Activated CD8-positive, alpha-beta T cell treated with anti-CD3 and anti-CD28 coated beads, Interleukin-2, amount 10 ng/mL, durations not matched to agents 7 days and 5 days (primary cell): ENCODE results near the gene TMPRSS13. TPM values are rescaled to one million over a fixed set of nuclear protein-coding genes. Genes with fewer than 3 reads are reported as not detected.

ENCODE experiments used
- ATAC-seq: fragments of 150-1000 bp; cut with Tn5 transposase; one replicate; pipeline ENCODE4 v1.10.0; 2021; ENCODE audit warnings: moderate library complexity
- CTCF ChIA-PET: fragments of 350-600 bp; sonication (Branson Sonifier 250); formaldehyde crosslinking; loops from one replicate; lab custom pipeline; 2021; ENCODE audit warnings: antibody characterized with exemption; lab: Charles Lee
- POLR2A ChIA-PET: fragments of 350-600 bp; sonication (Branson Sonifier 250); formaldehyde crosslinking; loops from one replicate; lab custom pipeline; 2021; ENCODE audit warnings: antibody characterized with exemption; lab: Charles Lee
- DNase-seq: peaks from one replicate; pipeline ENCODE4 v3.0.0-alpha.2; 2020
- H3K27ac Mint-ChIP-seq: one replicate; pipeline ENCODE4 v1.8.0; 2021; ENCODE audit warnings: mild to moderate bottlenecking, mixed read lengths
- H3K27me3 Mint-ChIP-seq: one replicate; pipeline ENCODE4 v1.8.0; 2021; ENCODE audit warnings: low read depth, mixed read lengths
- H3K36me3 Mint-ChIP-seq: one replicate; pipeline ENCODE4 v1.8.0; 2021; ENCODE audit warnings: low read depth, mixed read lengths
- H3K4me1 Mint-ChIP-seq: one replicate; pipeline ENCODE4 v1.8.0; 2021; ENCODE audit warnings: low read depth, mixed read lengths
- H3K4me3 Mint-ChIP-seq: one replicate; pipeline ENCODE4 v1.8.0; 2021; ENCODE audit warnings: mild to moderate bottlenecking, mixed read lengths
- H3K9me3 Mint-ChIP-seq: one replicate; pipeline ENCODE4 v1.8.0; 2022; ENCODE audit warnings: mixed read lengths; ENCODE audit not compliant: insufficient read depth
- total RNA-seq, 2 experiments: library from RNA; stranded (reverse); gene quantifications; one replicate each; pipeline ENCODE4 v1.2.3, GENCODE V29; 2021

The TMPRSS13 gene
- total RNA-seq, 2 experiments from 2014 or later, result 1.8 to 2.5 TPM

DNA sequence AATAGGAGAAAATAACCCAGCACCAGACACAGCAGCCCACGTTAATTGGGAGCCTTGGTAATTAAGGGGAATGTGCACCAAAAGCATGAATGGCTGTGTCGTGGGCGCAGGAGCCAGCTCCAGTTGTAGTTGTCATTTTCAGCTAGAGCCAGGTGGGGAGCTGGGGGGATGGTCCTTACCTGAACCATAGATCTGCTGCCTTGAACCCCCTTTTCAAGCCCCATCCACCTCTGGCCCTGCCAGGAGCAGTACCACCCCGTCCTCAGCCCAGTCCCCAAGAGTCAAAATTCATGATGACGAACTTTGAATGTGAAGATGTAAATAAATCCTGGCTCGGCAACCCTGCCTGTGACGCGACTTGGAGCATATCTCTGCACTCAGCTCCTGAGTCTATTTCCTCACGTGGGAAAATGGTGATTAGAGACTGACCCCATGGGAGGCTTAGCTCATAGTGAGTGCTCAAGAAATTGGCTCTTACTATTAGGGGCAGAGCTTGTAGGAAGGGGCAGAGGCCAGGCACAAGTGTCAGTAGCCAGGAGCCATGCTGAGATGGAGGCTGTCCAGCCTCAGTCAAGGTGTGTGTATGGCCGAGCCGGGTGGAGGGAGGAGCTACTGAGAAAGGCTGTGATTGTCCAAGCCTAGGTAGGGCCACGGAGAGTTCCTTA, 52.0 kb downstream of the TMPRSS13 start:
- ATAC-seq (no peak), DNase-seq (no peak)
- no peak overlapping the region for H3K27ac Mint-ChIP-seq
- peaks cover 46% of the 10 kb centered on the region for H3K4me1 Mint-ChIP-seq
- peaks cover 59% of the 10 kb centered on the region for H3K27me3 Mint-ChIP-seq
- POLR2A ChIA-PET, result no interaction called here
- H3K4me3 Mint-ChIP-seq, result peak overlapping the region; percentile 52
- H3K36me3 Mint-ChIP-seq, result peaks cover 3% of the 10 kb centered on the region
- H3K9me3 Mint-ChIP-seq, result no peaks in the 10 kb centered on the region
- CTCF ChIA-PET, result interaction anchor here (0.6 to 2.8 kb wide), 5 partner anchors 12 to 176 kb away, joined by 3 to 10 read pairs (median 3); no protein-coding TSS in a partner anchor

DNA sequence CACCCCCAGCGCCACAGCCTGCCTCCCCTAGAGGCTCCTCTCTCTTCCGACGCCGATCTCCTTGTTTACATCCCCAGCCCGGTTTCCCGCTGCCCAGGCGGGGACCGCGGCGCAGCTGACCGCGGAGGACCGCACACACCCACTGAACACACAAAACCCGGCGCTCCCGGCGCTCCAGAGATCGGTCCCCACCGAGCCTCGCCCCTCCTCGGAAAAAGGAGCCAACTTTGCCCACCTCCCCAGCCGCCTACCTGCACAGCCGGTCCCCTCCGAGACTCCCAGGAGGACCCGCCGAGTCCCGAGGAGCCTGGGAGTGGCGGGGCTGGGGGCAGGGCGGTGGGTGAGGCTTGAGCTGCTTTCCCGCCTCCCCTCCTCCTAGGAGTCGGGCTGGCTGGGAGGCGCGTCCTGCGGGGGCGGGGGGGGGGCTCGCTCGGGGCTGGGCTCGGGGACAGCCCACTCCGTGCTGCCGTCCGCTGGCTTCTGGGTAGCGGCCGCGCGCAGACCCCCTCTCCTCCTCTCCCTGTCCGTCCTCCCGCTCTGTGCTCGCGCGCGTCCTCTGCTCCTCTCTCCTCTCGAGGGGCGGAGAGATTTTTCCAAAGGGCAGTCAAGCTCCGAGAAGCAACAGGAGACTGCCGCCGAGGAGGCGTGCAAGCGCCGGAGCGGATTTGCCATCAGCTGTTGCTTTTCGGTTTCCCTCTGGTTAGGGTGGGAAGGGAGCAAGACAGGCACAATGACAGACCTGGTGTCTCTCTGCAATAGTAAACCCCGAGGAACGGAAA, 52.7 kb downstream of the TMPRSS13 start, which contains the start of gene FXYD6:
Gene FXYD6 (minus strand): TSS at position 318 of the 779 bp plus-strand sequence. CDS start 33,882 bp downstream, outside the sequence.
- CTCF ChIA-PET, result interaction anchor here (0.9 to 2.8 kb wide), 4 partner anchors 55 to 177 kb away, joined by 3 to 10 read pairs (median 6); no protein-coding TSS in a partner anchor
- Mint-ChIP-seq H3K27ac (peak within 1 kb of the TSS; percentile 28), H3K4me1 (peaks cover 50% of the 10 kb centered on the region), H3K27me3 (peaks cover 62% of the 10 kb centered on the region), H3K9me3 (no peaks in the 10 kb centered on the region), H3K36me3 (peaks cover 3% of the 10 kb centered on the region), H3K4me3 (peak within 1 kb of the TSS; percentile 75)
- POLR2A ChIA-PET, result no interaction called here
- ATAC-seq (peak; percentile 24), DNase-seq (no peak)

GRCh38 chr11:117876059-117876340, 53.2 kb downstream of the TMPRSS13 start:
- ChIA-PET POLR2A (interaction anchor here (0.9 kb wide), 1 partner anchor 53 kb away, joined by 3 read pairs; no protein-coding TSS in a partner anchor), CTCF (interaction anchor here (0.9 to 1.0 kb wide), 2 partner anchors 70 to 178 kb away, joined by 3 read pairs; no protein-coding TSS in a partner anchor)
- peak overlapping the region; percentile 28 for H3K27ac Mint-ChIP-seq
- peak overlapping the region; percentile 75 for H3K4me3 Mint-ChIP-seq
- peaks cover 57% of the 10 kb centered on the region for H3K27me3 Mint-ChIP-seq
- peaks cover 50% of the 10 kb centered on the region for H3K4me1 Mint-ChIP-seq
- DNase-seq, result no peak
- peaks cover 3% of the 10 kb centered on the region for H3K36me3 Mint-ChIP-seq
- no peaks in the 10 kb centered on the region for H3K9me3 Mint-ChIP-seq
- no peak for ATAC-seq

DNA sequence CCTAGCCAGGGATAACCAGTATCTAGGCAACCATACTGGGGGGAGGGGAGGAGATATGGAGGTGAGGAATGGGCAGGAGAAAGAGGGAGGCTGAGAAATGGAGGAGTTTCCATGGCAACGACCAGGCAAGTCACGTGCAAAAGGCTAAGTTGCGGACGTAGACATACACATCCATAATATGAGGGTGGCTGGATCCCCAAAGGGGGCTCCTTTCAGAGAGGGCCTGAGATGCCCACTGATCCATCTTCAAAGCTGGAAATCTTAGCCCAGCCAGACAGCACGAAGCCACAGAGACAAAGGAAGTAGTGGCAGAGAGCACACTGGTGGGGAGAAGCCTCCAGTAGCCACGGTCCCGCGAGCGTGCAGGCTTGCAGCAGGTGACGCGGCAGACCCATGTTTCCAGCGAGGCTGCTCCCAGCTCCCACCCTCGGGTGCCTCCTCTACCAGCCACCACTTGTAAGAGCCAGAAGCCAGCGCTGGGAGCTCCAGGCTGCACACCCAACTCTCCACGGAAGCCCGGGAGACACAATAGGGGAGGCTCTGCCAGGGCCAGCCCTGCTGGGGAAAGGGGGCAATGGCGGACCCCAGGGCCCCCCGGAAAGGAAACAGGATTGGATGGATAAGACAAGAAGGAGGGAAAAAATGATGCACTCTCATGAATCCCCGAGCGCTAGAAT, 53.7 kb downstream of the TMPRSS13 start:
- DNase-seq (peak; percentile 48), ATAC-seq (peak; percentile 68)
- Mint-ChIP-seq H3K27ac (peak overlapping the region; percentile 0), H3K27me3 (peaks cover 54% of the 10 kb centered on the region), H3K4me1 (peaks cover 50% of the 10 kb centered on the region), H3K9me3 (no peaks in the 10 kb centered on the region), H3K36me3 (peaks cover 3% of the 10 kb centered on the region), H3K4me3 (peak overlapping the region; percentile 75)
- ChIA-PET CTCF (interaction anchor here (0.9 to 1.0 kb wide), 2 partner anchors 71 to 178 kb away, joined by 3 read pairs; no protein-coding TSS in a partner anchor), POLR2A (interaction anchor here (0.9 kb wide), 1 partner anchor 53 kb away, joined by 3 read pairs; no protein-coding TSS in a partner anchor)

DNA sequence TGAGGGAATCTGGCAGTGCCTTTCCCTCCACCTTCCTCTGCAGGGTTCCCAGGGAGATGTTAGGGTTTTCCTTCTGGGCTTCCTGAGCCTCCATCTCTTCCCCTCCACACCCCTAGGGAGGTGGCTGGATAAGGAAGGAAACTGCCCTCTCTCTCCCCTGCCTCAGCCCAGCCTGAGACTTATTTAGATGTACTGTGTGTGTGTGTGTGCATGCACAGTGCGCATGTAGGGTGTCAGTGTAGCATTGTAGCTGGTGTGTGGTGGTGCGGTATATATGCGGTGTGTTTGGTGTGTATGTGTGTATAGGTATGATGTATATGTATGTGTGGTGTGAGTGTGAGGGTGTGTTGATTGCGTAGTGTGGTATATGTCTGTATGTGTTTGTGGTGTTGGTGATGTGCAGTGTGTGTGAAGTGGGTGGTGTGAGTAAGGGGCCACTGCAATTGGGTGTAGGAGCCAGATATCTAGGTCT, 54.3 kb downstream of the TMPRSS13 start:
- Mint-ChIP-seq H3K27me3 (peaks cover 48% of the 10 kb centered on the region), H3K36me3 (peaks cover 3% of the 10 kb centered on the region), H3K9me3 (no peaks in the 10 kb centered on the region), H3K4me1 (peaks cover 50% of the 10 kb centered on the region), H3K4me3 (peak overlapping the region; percentile 0), H3K27ac (peak overlapping the region; percentile 0)
- DNase-seq (no peak), ATAC-seq (peak; percentile 10)
- POLR2A ChIA-PET, result interaction anchor here (0.9 kb wide), 1 partner anchor 52 kb away, joined by 3 read pairs; no protein-coding TSS in a partner anchor
- CTCF ChIA-PET, result interaction anchor here (1.0 kb wide), 1 partner anchor 179 kb away, joined by 3 read pairs; no protein-coding TSS in a partner anchor

GRCh38 chr11:117874253-117874909, 54.8 kb downstream of the TMPRSS13 start:
- Mint-ChIP-seq H3K9me3 (no peaks in the 10 kb centered on the region), H3K27me3 (peaks cover 45% of the 10 kb centered on the region), H3K4me3 (no peak overlapping the region), H3K27ac (no peak overlapping the region), H3K4me1 (peaks cover 50% of the 10 kb centered on the region), H3K36me3 (peaks cover 3% of the 10 kb centered on the region)
- no peak for DNase-seq
- CTCF ChIA-PET, result no interaction called here
- ATAC-seq, result no peak
- POLR2A ChIA-PET, result no interaction called here

DNA sequence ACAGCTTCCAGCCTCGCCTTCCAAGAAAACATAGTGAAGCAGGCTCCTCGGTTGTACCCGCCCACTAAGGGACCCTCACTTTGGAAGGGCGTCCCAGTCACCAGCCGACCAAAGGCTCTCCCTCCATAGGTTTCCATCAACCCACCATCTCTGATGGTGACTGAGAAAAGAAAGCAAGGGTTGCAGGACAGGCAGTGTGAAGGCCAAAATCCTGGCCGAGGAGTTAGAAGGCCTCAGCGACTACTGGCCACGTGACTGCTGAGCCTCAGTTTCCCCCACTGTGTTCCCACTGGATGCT, 55.4 kb downstream of the TMPRSS13 start:
- ATAC-seq (no peak), DNase-seq (no peak)
- ChIA-PET CTCF (interaction anchor here (1.0 kb wide), 1 partner anchor 74 kb away, joined by 3 read pairs; no protein-coding TSS in a partner anchor), POLR2A (no interaction called here)
- Mint-ChIP-seq H3K4me3 (no peak overlapping the region), H3K27me3 (peaks cover 41% of the 10 kb centered on the region), H3K27ac (no peak overlapping the region), H3K36me3 (peaks cover 3% of the 10 kb centered on the region), H3K9me3 (no peaks in the 10 kb centered on the region), H3K4me1 (peaks cover 50% of the 10 kb centered on the region)

DNA sequence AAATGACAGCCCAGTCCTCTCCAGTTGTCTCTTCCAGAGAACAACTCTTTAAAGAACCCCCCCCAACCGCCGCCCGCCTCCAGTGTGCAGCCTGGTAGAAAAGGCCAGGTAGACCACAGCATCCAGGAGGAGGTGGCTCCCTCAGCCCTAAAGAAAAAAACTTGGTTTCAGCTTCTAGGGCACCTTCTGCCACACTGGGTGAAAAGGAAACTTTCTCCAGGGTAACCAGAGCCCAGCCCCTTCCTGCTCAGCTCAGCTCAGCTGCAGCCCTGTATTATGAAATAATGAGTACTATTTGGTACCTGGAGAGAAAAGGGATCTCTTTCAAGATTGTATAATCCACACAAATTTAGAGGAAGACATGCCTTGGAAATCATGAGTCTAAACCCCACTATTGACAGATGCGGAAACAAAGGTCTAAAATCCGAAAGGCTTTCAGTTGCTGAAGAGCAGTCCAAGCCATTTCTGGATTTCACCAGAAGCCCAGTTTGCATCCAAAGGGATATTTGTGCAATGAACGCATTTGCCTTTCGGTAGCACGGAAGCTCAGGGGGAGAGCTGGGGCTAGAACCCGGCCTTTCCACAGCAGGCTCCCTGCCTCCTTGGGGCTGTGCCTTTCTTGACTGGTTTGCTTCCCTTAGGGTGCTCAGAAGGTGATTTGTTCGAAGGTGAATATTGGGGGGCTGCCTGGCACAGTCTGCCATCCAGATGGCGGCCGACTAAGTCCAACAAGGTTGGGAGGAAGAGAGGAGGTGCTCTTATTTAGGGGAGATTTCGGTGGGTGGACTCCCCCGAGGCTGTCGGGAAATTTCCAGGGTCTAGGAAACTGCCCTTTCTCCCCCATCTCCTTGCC, 56.0 kb downstream of the TMPRSS13 start:
- no peak overlapping the region for H3K4me3 Mint-ChIP-seq

DNA sequence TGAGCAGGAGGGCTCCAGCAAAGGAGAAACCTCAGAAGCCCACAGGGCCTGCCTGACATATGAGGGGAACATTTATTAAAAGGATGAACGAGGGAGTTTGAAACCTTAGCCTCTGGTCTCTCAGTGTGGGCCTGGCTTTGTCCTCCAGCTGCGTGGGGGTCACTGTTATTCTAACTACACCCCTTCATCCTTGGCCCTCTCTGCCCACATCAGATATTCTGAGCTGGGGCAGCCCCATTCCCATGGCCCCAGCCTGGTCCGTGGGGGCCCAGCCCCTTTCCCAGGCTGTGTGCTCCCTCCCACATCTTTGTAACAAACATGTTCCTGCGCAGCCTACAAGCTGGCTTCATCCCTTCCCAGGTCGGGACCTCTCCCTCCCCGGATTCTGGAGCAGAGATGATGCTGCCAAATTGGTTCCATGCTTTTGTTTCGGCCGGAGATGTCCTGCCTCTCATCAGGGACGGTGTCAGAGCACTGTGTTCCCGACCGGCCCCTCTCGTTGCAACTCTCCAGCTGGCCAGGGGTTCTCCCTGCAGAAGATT, 56.7 kb downstream of the TMPRSS13 start:
- peaks cover 34% of the 10 kb centered on the region for H3K27me3 Mint-ChIP-seq
- no peak overlapping the region for H3K4me3 Mint-ChIP-seq
- POLR2A ChIA-PET, result no interaction called here

More for the DNA sequence above, 56.0 kb downstream of the TMPRSS13 start:
- Mint-ChIP-seq H3K36me3 (peaks cover 3% of the 10 kb centered on the region), H3K9me3 (no peaks in the 10 kb centered on the region), H3K27me3 (peaks cover 38% of the 10 kb centered on the region), H3K27ac (no peak overlapping the region), H3K4me1 (peaks cover 50% of the 10 kb centered on the region)
- POLR2A ChIA-PET, result no interaction called here
- CTCF ChIA-PET, result interaction anchor here (1.0 to 1.3 kb wide), 3 partner anchors 31 to 447 kb away, joined by 3 to 5 read pairs (median 3); no protein-coding TSS in a partner anchor
- DNase-seq (peak; percentile 36), ATAC-seq (peak; percentile 47)

DNA sequence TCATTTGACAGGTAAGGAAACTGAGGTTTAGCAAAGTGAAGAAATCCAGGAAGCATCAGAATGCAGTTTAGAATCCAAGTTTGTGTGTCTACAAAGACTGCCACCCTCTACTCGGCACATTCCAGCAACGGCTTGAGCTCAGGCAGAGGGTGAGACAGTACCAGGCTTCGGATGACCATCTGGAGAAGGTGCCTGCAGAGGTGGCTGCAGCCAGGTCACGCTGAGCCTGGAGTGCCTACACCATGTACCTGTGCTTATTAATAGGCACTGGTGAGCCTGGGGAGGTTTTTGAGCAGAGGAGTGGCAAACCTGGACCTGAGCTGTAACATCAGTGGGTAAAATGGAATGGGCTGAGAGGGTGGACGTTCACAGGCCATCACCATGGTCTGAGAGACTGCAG, 57.4 kb downstream of the TMPRSS13 start:
- DNase-seq, result no peak
- ATAC-seq, result no peak
- ChIA-PET POLR2A (no interaction called here), CTCF (no interaction called here)
- Mint-ChIP-seq H3K36me3 (peaks cover 3% of the 10 kb centered on the region), H3K27me3 (peaks cover 34% of the 10 kb centered on the region), H3K4me3 (no peak overlapping the region), H3K27ac (peak overlapping the region; percentile 30), H3K9me3 (no peaks in the 10 kb centered on the region), H3K4me1 (peaks cover 44% of the 10 kb centered on the region)

More for the DNA sequence above, 56.7 kb downstream of the TMPRSS13 start:
- Mint-ChIP-seq H3K27ac (peak overlapping the region; percentile 30), H3K9me3 (no peaks in the 10 kb centered on the region), H3K36me3 (peaks cover 3% of the 10 kb centered on the region), H3K4me1 (peaks cover 50% of the 10 kb centered on the region)
- CTCF ChIA-PET, result interaction anchor here (1.0 to 1.3 kb wide), 3 partner anchors 30 to 446 kb away, joined by 3 to 5 read pairs (median 3); no protein-coding TSS in a partner anchor
- ATAC-seq (no peak), DNase-seq (no peak)
